Neural cell (in vitro differentiated cells): ENCODE results near the gene PLBD2. TPM values are rescaled to one million over a fixed set of nuclear protein-coding genes. Genes with fewer than 3 reads are reported as not detected.

ENCODE experiments used
- H2AFZ ChIP-seq: fragments of 200-600, 300-800 bp; sonication (generic), shearing (Covaris generic); 2 replicates; pipeline ENCODE4 v1.6.0; 2014; ENCODE audit warnings: low read depth, mild to moderate bottlenecking, antibody characterized with exemption, low read length, moderate library complexity
- H3F3A ChIP-seq: fragments of 200-600 bp; shearing (Covaris generic); 2 replicates; pipeline ENCODE4 v1.6.1; 2016; ENCODE audit warnings: mild to moderate bottlenecking, moderate library complexity, mixed read lengths, antibody characterized with exemption, low read length; ENCODE audit not compliant: insufficient read depth, poor library complexity, severe bottlenecking
- H3K27ac ChIP-seq: fragments of 200-600, 300-800 bp; sonication (generic), shearing (Covaris generic); 2 replicates; pipeline ENCODE4 v1.5.1; 2014; ENCODE audit warnings: mild to moderate bottlenecking, low read length, moderate library complexity
- H3K27me3 ChIP-seq: fragments of 300-800, 200-600 bp; sonication (generic), shearing (Covaris generic); 2 replicates; pipeline ENCODE4 v1.6.0; 2014; ENCODE audit warnings: mild to moderate bottlenecking, low read depth, low read length, moderate library complexity; ENCODE audit not compliant: insufficient read depth
- H3K36me3 ChIP-seq: fragments of 300-800, 200-600 bp; sonication (generic), shearing (Covaris generic); 2 replicates; pipeline ENCODE4 v1.5.1; 2014; ENCODE audit warnings: mild to moderate bottlenecking, antibody characterized with exemption, low read length, moderate library complexity; ENCODE audit not compliant: insufficient read depth
- H3K4me2 ChIP-seq: fragments of 300-800, 200-600 bp; sonication (generic), shearing (Covaris generic); 2 replicates; pipeline ENCODE4 v1.6.0; 2014; ENCODE audit warnings: mild to moderate bottlenecking, low read length
- H3K4me3 ChIP-seq: fragments of 300-800, 200-600 bp; sonication (generic), shearing (Covaris generic); 2 replicates; pipeline ENCODE4 v1.5.1; 2014; ENCODE audit warnings: mild to moderate bottlenecking, low read length, moderate library complexity
- H3K79me2 ChIP-seq: fragments of 200-600 bp; shearing (Covaris generic); replicated peaks from 2 replicates; pipeline ENCODE4 v1.6.0; 2014; ENCODE audit warnings: mild to moderate bottlenecking, low read length, moderate library complexity; ENCODE audit not compliant: insufficient read depth
- H3K9ac ChIP-seq: fragments of 300-800, 200-600 bp; sonication (generic), shearing (Covaris generic); 2 replicates; pipeline ENCODE4 v1.6.1; 2016; ENCODE audit warnings: mild to moderate bottlenecking, low read length, mixed read lengths
- H3K9me2 ChIP-seq: fragments of 200-600 bp; shearing (Covaris generic); 2 replicates; pipeline ENCODE4 v1.6.1; 2016; ENCODE audit warnings: mild to moderate bottlenecking, low read length, mixed read lengths; ENCODE audit not compliant: insufficient read depth
- H3K9me3 ChIP-seq: fragments of 200-600, 300-800 bp; sonication (generic), shearing (Covaris generic); 2 replicates; pipeline ENCODE4 v1.6.1; 2016; ENCODE audit warnings: mild to moderate bottlenecking, mixed run types, low read length, moderate library complexity, mixed read lengths
- H4K20me1 ChIP-seq: fragments of 200-600 bp; shearing (Covaris generic); 2 replicates; pipeline ENCODE4 v1.6.1; 2016; ENCODE audit warnings: mild to moderate bottlenecking, mixed run types; ENCODE audit not compliant: insufficient read depth
- CTCF ChIP-seq: fragments of 450-650 bp; IDR thresholded peaks from 2 replicates; pipeline ENCODE4 v1.5.1; 2014; ENCODE audit warnings: antibody characterized with exemption, mild to moderate bottlenecking, moderate library complexity; ENCODE audit not compliant: poor library complexity, severe bottlenecking
- EP300 ChIP-seq: fragments of 450-650 bp; conservative IDR thresholded peaks from 2 replicates; pipeline ENCODE4 v1.6.1; 2014; ENCODE audit warnings: antibody characterized with exemption, mild to moderate bottlenecking, moderate library complexity; ENCODE audit not compliant: poor library complexity, severe bottlenecking
- EZH2 ChIP-seq: fragments of 200-600, 300-800 bp; shearing (Covaris generic), sonication (generic); IDR thresholded peaks from 2 replicates; pipeline ENCODE4 v1.6.1; 2014; ENCODE audit warnings: antibody characterized with exemption, low read length, borderline replicate concordance, mild to moderate bottlenecking; ENCODE audit not compliant: insufficient read depth, poor library complexity, severe bottlenecking
- MXI1 ChIP-seq: fragments of 450-650 bp; conservative IDR thresholded peaks from 2 replicates; pipeline ENCODE4 v1.6.1; 2014; ENCODE audit warnings: antibody characterized with exemption, mild to moderate bottlenecking; ENCODE audit not compliant: poor library complexity, severe bottlenecking
- POLR2AphosphoS5 ChIP-seq: IDR thresholded peaks from 2 replicates; pipeline ENCODE4 v1.6.1; 2012
- RAD21 ChIP-seq: fragments of 450-650 bp; conservative IDR thresholded peaks from 2 replicates; pipeline ENCODE4 v1.6.1; 2014; ENCODE audit warnings: antibody characterized with exemption, mild to moderate bottlenecking, moderate library complexity
- SMC3 ChIP-seq: fragments of 450-650 bp; conservative IDR thresholded peaks from 2 replicates; pipeline ENCODE4 v1.6.1; 2014; ENCODE audit warnings: antibody characterized with exemption, mild to moderate bottlenecking, moderate library complexity; ENCODE audit not compliant: poor library complexity
- TAF1 ChIP-seq: IDR thresholded peaks from 2 replicates; pipeline ENCODE4 v1.6.1; 2012; ENCODE audit warnings: low read depth
- polyA plus RNA-seq: library from polyadenylated mRNA; depleted of rRNA; stranded (reverse); fragments of >200 nt; gene quantifications from 2 replicates; pipeline ENCODE4 v1.2.3, GENCODE V29; 2014
- TF ChIP-seq, protein P1 (sequence below): IDR thresholded peaks from 2 replicates; pipeline ENCODE4 v1.6.1; 2012; ENCODE audit warnings: borderline replicate concordance

PLBD2 gene
- polyA plus RNA-seq, 1 donor from 2014 or later: 4.8 TPM

DNA sequence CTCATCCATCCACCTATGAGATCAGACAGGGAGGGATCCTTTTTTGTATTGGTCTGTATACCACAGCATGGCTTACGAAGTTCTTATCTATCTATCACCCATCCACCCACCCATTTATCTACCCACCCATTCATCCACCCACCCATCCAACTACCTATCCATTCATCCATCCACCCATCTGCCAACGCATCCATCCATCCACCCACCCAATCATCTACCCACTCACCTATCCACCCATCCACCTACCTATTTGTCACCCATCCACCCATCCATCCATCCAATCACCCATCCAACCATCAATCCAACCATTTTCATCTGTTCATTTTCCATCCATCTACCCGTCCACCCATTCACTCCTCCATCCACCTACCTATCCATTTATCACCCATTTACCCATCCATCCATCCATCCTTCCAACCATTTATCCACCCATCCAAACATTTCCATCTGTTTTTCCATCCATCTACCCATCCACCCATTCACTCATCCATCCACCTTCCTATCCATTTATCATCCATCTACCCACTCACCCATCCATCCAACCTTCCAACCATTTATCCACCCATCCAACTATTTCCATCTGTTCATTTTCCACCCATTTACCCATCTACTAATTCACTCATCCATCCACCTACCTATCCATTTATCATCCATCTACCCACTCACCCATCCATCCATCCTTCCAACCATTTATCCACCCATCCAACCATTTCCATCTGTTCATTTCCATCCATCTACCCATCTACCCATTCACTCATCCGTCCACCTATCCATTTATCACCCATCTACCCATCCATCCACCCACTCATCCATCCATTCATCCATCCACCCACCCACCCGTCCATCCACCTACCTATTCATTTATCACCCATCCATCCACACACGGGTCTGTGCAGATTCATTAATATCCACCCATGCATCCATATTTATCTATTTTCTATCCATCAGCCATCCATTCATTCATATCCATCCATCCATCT is 32.0 kb downstream of the PLBD2 start:
- H3K36me3 ChIP-seq: no peaks in the 10 kb centered on the region

DNA sequence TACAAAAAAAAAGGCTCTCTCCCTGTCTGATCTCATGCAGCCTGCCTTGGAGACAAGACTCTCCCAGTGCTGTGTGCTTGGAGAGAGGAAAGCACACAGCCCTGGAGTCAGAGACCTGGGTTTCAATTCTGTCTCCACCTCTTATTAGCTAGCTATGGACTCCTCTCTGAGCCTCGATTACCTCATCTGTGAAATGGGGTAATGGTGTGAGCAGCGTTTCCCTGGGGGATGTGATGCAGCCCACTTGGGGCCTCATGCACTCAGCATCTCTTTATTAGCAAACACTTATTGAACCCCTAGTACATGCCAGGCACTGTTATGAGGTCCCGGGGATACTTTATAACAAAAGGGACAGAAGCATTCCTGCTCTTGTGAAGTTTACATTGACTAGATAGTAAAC is 32.8 kb downstream of the PLBD2 start:
- Histone ChIP-seq H3K4me2 (no peak overlapping the region), H3K27ac (no peak overlapping the region), H3K79me2 (no peaks in the 10 kb centered on the region), H3K9ac (no peak overlapping the region), H2AFZ (no peak overlapping the region), H3K9me3 (no peaks in the 10 kb centered on the region), H3K27me3 (no peaks in the 10 kb centered on the region), H3K36me3 (no peaks in the 10 kb centered on the region), H3K4me3 (no peak overlapping the region), H3F3A (no peaks in the 10 kb centered on the region), H4K20me1 (no peaks in the 10 kb centered on the region), H3K9me2 (no peaks in the 10 kb centered on the region)
- TF ChIP-seq MXI1 (no peak), TAF1 (no peak), CTCF (no peak), POLR2AphosphoS5 (no peak), EP300 (no peak)
- TF ChIP-seq, protein P1, sequence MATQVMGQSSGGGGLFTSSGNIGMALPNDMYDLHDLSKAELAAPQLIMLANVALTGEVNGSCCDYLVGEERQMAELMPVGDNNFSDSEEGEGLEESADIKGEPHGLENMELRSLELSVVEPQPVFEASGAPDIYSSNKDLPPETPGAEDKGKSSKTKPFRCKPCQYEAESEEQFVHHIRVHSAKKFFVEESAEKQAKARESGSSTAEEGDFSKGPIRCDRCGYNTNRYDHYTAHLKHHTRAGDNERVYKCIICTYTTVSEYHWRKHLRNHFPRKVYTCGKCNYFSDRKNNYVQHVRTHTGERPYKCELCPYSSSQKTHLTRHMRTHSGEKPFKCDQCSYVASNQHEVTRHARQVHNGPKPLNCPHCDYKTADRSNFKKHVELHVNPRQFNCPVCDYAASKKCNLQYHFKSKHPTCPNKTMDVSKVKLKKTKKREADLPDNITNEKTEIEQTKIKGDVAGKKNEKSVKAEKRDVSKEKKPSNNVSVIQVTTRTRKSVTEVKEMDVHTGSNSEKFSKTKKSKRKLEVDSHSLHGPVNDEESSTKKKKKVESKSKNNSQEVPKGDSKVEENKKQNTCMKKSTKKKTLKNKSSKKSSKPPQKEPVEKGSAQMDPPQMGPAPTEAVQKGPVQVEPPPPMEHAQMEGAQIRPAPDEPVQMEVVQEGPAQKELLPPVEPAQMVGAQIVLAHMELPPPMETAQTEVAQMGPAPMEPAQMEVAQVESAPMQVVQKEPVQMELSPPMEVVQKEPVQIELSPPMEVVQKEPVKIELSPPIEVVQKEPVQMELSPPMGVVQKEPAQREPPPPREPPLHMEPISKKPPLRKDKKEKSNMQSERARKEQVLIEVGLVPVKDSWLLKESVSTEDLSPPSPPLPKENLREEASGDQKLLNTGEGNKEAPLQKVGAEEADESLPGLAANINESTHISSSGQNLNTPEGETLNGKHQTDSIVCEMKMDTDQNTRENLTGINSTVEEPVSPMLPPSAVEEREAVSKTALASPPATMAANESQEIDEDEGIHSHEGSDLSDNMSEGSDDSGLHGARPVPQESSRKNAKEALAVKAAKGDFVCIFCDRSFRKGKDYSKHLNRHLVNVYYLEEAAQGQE: no peak

More for the DNA sequence above, 32.0 kb downstream of the PLBD2 start:
- Histone ChIP-seq H3F3A (no peaks in the 10 kb centered on the region), H3K9me2 (no peaks in the 10 kb centered on the region), H3K4me2 (no peak overlapping the region), H2AFZ (no peak overlapping the region), H3K27ac (no peak overlapping the region), H3K4me3 (no peak overlapping the region), H4K20me1 (no peaks in the 10 kb centered on the region), H3K9ac (no peak overlapping the region), H3K9me3 (no peaks in the 10 kb centered on the region), H3K79me2 (no peaks in the 10 kb centered on the region), H3K27me3 (no peaks in the 10 kb centered on the region)
- TF ChIP-seq, protein P1: no peak
- TF ChIP-seq EZH2 (no peak), EP300 (no peak), CTCF (no peak), RAD21 (no peak), MXI1 (no peak), TAF1 (no peak), SMC3 (no peak), POLR2AphosphoS5 (no peak)
